Measurements from ENCODE around the gene MAPK4. TPM values are rescaled to one million over a fixed set of nuclear protein-coding genes. Genes with fewer than 3 reads are reported as not detected.

MAPK4 gene
- total and polyA plus RNA-seq, 10 of the 15 experiments (the other 5 are each of a cell fraction or from before 2014, with no cell fraction given) = 0.03 to 0.11 (median 0.06) TPM; not detected in 4

DNA sequence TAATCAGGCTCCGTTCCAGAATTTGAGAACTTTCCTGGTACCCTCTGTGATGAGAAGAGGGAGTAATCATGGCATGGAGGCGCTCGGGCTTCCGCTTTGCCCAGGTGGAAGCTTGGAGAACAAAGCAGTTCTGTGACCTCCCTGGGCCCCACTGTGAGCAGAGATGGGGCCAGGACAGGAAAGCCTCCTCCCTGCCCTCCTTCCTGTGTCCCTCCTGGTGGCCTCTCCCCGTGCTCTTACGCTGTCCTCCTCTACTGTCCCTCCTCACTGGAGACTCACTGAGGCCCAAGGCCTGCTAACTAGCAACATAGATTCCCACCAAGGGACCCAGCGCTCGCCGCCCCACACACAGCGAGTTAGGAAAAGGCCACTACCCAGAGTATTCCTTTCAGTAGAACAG lies 119.8 kb downstream of the MAPK4 start:
- no peak for FAIRE-seq
- intact Hi-C loops (cut with micrococcal nuclease; ENCODE audit: unreplicated experiment) = no loop called here

More for the DNA sequence above, 119.8 kb downstream of the MAPK4 start:
- Histone ChIP-seq H3K9ac (ENCODE audit: control insufficient read depth, insufficient read depth, low read length) (no peak overlapping the region), H3K79me2 (ENCODE audit: control insufficient read depth, insufficient read depth, low read length) (no peaks in the 10 kb centered on the region), H3K9me3 (replicated peaks; ENCODE audit: control insufficient read depth, insufficient read depth, low read length) (no peaks in the 10 kb centered on the region), H3K27ac (ENCODE audit: control insufficient read depth, insufficient read depth) (no peak overlapping the region), H4K20me1 (ENCODE audit: control insufficient read depth, insufficient read depth) (no peaks in the 10 kb centered on the region), H3K27me3 (replicated peaks in 1 of 2; ENCODE audit: control insufficient read depth in 2 of 2, insufficient read depth in 2 of 2, low read length in 1 of 2) (no peaks in the 10 kb centered on the region; a peak in 1 of 4 replicates), H2AFZ (ENCODE audit: control insufficient read depth, low read depth, low read length) (no peak overlapping the region), H3K4me2 (ENCODE audit: control insufficient read depth, insufficient read depth) (no peak overlapping the region), H3K4me1 (ENCODE audit: control insufficient read depth, insufficient read depth, low read length) (no peaks in the 10 kb centered on the region), H3K36me3 (ENCODE audit: control insufficient read depth in 2 of 2, insufficient read depth in 2 of 2, low read length in 1 of 2) (no peaks in the 10 kb centered on the region), H3K4me3 (no peak overlapping the region)
- RAD21 ChIA-PET (ENCODE audit: unreplicated experiment) = no interaction called here
- ATAC-seq (no peak), DNase-seq (ENCODE audit: low read depth, low spot score) (no peak)
- SMC1A ChIA-PET (ENCODE audit: uncharacterized antibody, unreplicated experiment) = no interaction called here
- CTCF ChIA-PET = no interaction called here
- BruUV-seq (replicated peaks) = no TSS peak
- no peak for TF ChIP-seq TARDBP (IDR thresholded peaks at IDR 0.05; ENCODE audit: borderline replicate concordance)
- TF ChIP-seq NFYB (IDR thresholded peaks at IDR 0.05; ENCODE audit: insufficient read depth, low read depth, low read length) = no peak
- no peak for TF ChIP-seq RFX5 (IDR thresholded peaks at IDR 0.05; ENCODE audit: low read depth, low read length)
- TF ChIP-seq SREBF1 (IDR thresholded peaks at IDR 0.05; ENCODE audit: low read length) = no peak
- TF ChIP-seq, protein P1, sequence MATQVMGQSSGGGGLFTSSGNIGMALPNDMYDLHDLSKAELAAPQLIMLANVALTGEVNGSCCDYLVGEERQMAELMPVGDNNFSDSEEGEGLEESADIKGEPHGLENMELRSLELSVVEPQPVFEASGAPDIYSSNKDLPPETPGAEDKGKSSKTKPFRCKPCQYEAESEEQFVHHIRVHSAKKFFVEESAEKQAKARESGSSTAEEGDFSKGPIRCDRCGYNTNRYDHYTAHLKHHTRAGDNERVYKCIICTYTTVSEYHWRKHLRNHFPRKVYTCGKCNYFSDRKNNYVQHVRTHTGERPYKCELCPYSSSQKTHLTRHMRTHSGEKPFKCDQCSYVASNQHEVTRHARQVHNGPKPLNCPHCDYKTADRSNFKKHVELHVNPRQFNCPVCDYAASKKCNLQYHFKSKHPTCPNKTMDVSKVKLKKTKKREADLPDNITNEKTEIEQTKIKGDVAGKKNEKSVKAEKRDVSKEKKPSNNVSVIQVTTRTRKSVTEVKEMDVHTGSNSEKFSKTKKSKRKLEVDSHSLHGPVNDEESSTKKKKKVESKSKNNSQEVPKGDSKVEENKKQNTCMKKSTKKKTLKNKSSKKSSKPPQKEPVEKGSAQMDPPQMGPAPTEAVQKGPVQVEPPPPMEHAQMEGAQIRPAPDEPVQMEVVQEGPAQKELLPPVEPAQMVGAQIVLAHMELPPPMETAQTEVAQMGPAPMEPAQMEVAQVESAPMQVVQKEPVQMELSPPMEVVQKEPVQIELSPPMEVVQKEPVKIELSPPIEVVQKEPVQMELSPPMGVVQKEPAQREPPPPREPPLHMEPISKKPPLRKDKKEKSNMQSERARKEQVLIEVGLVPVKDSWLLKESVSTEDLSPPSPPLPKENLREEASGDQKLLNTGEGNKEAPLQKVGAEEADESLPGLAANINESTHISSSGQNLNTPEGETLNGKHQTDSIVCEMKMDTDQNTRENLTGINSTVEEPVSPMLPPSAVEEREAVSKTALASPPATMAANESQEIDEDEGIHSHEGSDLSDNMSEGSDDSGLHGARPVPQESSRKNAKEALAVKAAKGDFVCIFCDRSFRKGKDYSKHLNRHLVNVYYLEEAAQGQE (IDR thresholded peaks at IDR 0.05; ENCODE audit: low read depth, low read length) = no peak
- no peak for TF ChIP-seq MYB (IDR thresholded peaks at IDR 0.05; ENCODE audit: borderline replicate concordance, low read depth, low read length)
- no peak for TF ChIP-seq EED (IDR thresholded peaks at IDR 0.05; ENCODE audit: low read depth)
- no peak for TF ChIP-seq PML (IDR thresholded peaks at IDR 0.05; ENCODE audit: low read length)
- TF ChIP-seq RAD51 (IDR thresholded peaks at IDR 0.05) = no peak
- no peak for TF ChIP-seq CTCF (IDR thresholded peaks at IDR 0.05 in 2 of 3, conservative IDR thresholded peaks at IDR 0.05 in 1 of 3; ENCODE audit: control insufficient read depth in 2 of 3, extremely low read depth in 1 of 3, insufficient read depth in 1 of 3, low read depth in 3 of 3, low read length in 3 of 3)
- 66% methylated on average over 10 of the region's 10 CpGs for WGBS (ENCODE audit: insufficient coverage, insufficient replicate concordance, low lambda C conversion rate, missing lambda C conversion rate)
- POLR2A ChIA-PET = no interaction called here
- in situ Hi-C loops (cut with MboI) = no loop called here

Data from GM12878 (cell line).